ENCODE measurements around the gene ITM2C.

ITM2C gene

GRCh38 chr2:230908595-230909191 is 44.0 kb downstream of the ITM2C start:
- DNase-seq, result no peak

GRCh38 chr2:230909841-230910545 is 45.3 kb downstream of the ITM2C start:
- DNase-seq, result no peak

GRCh38 chr2:230910546-230911177 is 45.9 kb downstream of the ITM2C start:
- DNase-seq, result no peak

GRCh38 chr2:230912046-230912445 is 47.3 kb downstream of the ITM2C start:
- no peak for DNase-seq

GRCh38 chr2:230912724-230913123 is 48.0 kb downstream of the ITM2C start:
- DNase-seq, result no peak

- DNase-seq, result no peak
These were observed 48.8 kb downstream of the ITM2C start for GRCh38 chr2:230913406-230914143.

GRCh38 chr2:230914886-230915285 is 50.1 kb downstream of the ITM2C start:
- DNase-seq, result no peak

- no peak for DNase-seq
These were observed 50.6 kb downstream of the ITM2C start for GRCh38 chr2:230915319-230915718.

GRCh38 chr2:230916218-230916617 is 51.5 kb downstream of the ITM2C start:
- DNase-seq, result no peak

GRCh38 chr2:230919240-230919639 is 54.5 kb downstream of the ITM2C start:
- DNase-seq, result no peak

- DNase-seq, result no peak
These were observed 54.9 kb downstream of the ITM2C start for GRCh38 chr2:230919681-230920080.

GRCh38 chr2:230920167-230920566 is 55.4 kb downstream of the ITM2C start:
- no peak for DNase-seq

GRCh38 chr2:230921806-230922595 is 57.3 kb downstream of the ITM2C start:
- no peak for DNase-seq

- no peak for DNase-seq
These were observed 58.4 kb downstream of the ITM2C start for GRCh38 chr2:230922951-230923717.

- DNase-seq, result no peak
These were observed 59.3 kb downstream of the ITM2C start for GRCh38 chr2:230924092-230924469.

GRCh38 chr2:230924470-230925341 is 60.0 kb downstream of the ITM2C start, which contains the start of gene GPR55:
Gene GPR55, minus strand, starts transcription at chr2:230925242. Its CDS starts 14,280 bp downstream, at chr2:230910962.
- DNase-seq, result no peak

- no peak for DNase-seq
These were observed 60.7 kb downstream of the ITM2C start for GRCh38 chr2:230925443-230925878.

GRCh38 chr2:230925879-230926765 is 61.4 kb downstream of the ITM2C start:
- DNase-seq, result no peak

- DNase-seq, result no peak
These were observed 63.1 kb downstream of the ITM2C start for GRCh38 chr2:230927711-230928341.

Measured in NCI-H2081 (cell line).